H1 (cell line): ENCODE measurements around the gene L3MBTL4. TPM values are rescaled to one million over a fixed set of nuclear protein-coding genes. Genes with fewer than 3 reads are reported as not detected.

Experiments
- CTCF ChIA-PET: fragments of 300-600 bp; sonication (Branson Sonifier 250); formaldehyde crosslinking; loops from one replicate; lab custom pipeline; 2021; ENCODE audit not compliant: partially characterized antibody; lab: Charles Lee
- POLR2A ChIA-PET: fragments of 300-600 bp; sonication (Branson Sonifier 250); formaldehyde crosslinking; loops from one replicate; lab custom pipeline; 2021; ENCODE audit warnings: inconsistent platforms; ENCODE audit not compliant: partially characterized antibody; lab: Charles Lee
- DNase-seq, 2 experiments: peaks; one replicate each; pipeline versions ENCODE4 v3.0.0 to v3.0.0-alpha.2; 2010 to 2022; ENCODE audit warnings: low spot score in 2 of 2, low read depth in 1 of 2, mixed read lengths in 1 of 2
- FAIRE-seq: peaks from 2 replicates; lab custom pipeline; 2011; peaks lifted over from hg19 to GRCh38; lab: Jason Lieb, UNC
- H2AFZ ChIP-seq: 2 replicates; pipeline ENCODE4 v1.8.1; 2012; ENCODE audit warnings: low read length, inconsistent platforms
- H2AK5ac ChIP-seq: 2 replicates; pipeline ENCODE4 v1.6.1; 2013; ENCODE audit warnings: low read depth, low read length
- H2BK120ac ChIP-seq: replicated peaks from 2 replicates; pipeline ENCODE3; 2013; ENCODE audit warnings: low read depth, low read length, inconsistent platforms
- H2BK12ac ChIP-seq: 2 replicates; pipeline ENCODE4 v1.6.1; 2013; ENCODE audit warnings: low read depth, low read length
- H2BK15ac ChIP-seq: 2 replicates; pipeline ENCODE4 v1.6.1; 2013; ENCODE audit warnings: low read length
- H2BK20ac ChIP-seq: 2 replicates; pipeline ENCODE4 v1.6.1; 2013; ENCODE audit warnings: low read length
- H2BK5ac ChIP-seq: 2 replicates; pipeline ENCODE4 v1.6.1; 2013; ENCODE audit warnings: low read depth, low read length
- H3K14ac ChIP-seq: 2 replicates; pipeline ENCODE4 v1.6.1; 2013; ENCODE audit warnings: inconsistent platforms; ENCODE audit not compliant: insufficient read length
- H3K18ac ChIP-seq: 2 replicates; pipeline ENCODE4 v1.6.1; 2013; ENCODE audit warnings: low read length; ENCODE audit errors: extremely low read depth
- H3K23ac ChIP-seq: 2 replicates; pipeline ENCODE4 v1.6.1; 2013; ENCODE audit warnings: inconsistent platforms; ENCODE audit not compliant: insufficient read length
- H3K23me2 ChIP-seq: 2 replicates; pipeline ENCODE4 v1.6.1; 2013; ENCODE audit warnings: low read depth, low read length
- H3K27ac ChIP-seq: 2 replicates; pipeline ENCODE4 v1.6.1; 2011; ENCODE audit warnings: low read depth, low read length, inconsistent platforms
- H3K27me3 ChIP-seq, 4 experiments: replicated peaks in 1 of 4; 1 replicate in 1 of 4; 2 replicates in 3 of 4; pipeline versions ENCODE4 v1.6.1 to v1.8.1; 2011 to 2013; ENCODE audit warnings: low read length in 3 of 4, mild to moderate bottlenecking in 3 of 4, inconsistent platforms in 2 of 4, mixed read lengths in 2 of 4, moderate library complexity in 1 of 4; ENCODE audit not compliant: control insufficient read depth in 3 of 4, insufficient read depth in 3 of 4; ENCODE audit errors: extremely low read depth in 1 of 4
- H3K36me3 ChIP-seq, 4 experiments: 2 replicates each; pipeline versions ENCODE4 v1.6.1 to v1.8.1; 2011 to 2013; ENCODE audit warnings: mild to moderate bottlenecking in 4 of 4, low read length in 3 of 4, moderate library complexity in 2 of 4, control low read depth in 1 of 4, inconsistent platforms in 1 of 4; ENCODE audit not compliant: insufficient read depth in 4 of 4, control insufficient read depth in 2 of 4
- H3K4ac ChIP-seq: replicated peaks from 2 replicates; pipeline ENCODE3; 2013; ENCODE audit warnings: low read length, low read depth, mixed read lengths, inconsistent platforms; ENCODE audit not compliant: insufficient read length
- H3K4me1 ChIP-seq, 4 experiments: replicated peaks in 1 of 4; 1 replicate in 1 of 4; 2 replicates in 3 of 4; pipeline versions ENCODE4 v1.6.1 to v1.8.1; 2011 to 2013; ENCODE audit warnings: low read length in 3 of 4, inconsistent platforms in 2 of 4, mixed read lengths in 1 of 4; ENCODE audit not compliant: insufficient read depth in 4 of 4, control insufficient read depth in 3 of 4
- H3K4me2 ChIP-seq, 2 experiments: 2 replicates each; pipeline versions ENCODE4 v1.6.1 to v1.8.1; 2011 to 2013; ENCODE audit warnings: low read depth in 2 of 2, low read length in 2 of 2, control low read depth in 1 of 2, inconsistent platforms in 1 of 2, mild to moderate bottlenecking in 1 of 2; ENCODE audit not compliant: insufficient read depth in 1 of 2
- H3K4me3 ChIP-seq, 4 experiments: fragments of 200-600, 300-600 bp in 1 of 4; sonication (generic), shearing (Covaris generic), sonication (Bioruptor Twin) in 1 of 4; 2 replicates each; pipeline versions ENCODE4 v1.5.1 to v1.8.1; 2011 to 2016; ENCODE audit warnings: low read length in 4 of 4, low read depth in 3 of 4, control low read depth in 2 of 4, inconsistent platforms in 2 of 4, mild to moderate bottlenecking in 2 of 4, mixed read lengths in 1 of 4, moderate library complexity in 1 of 4; ENCODE audit not compliant: insufficient read depth in 2 of 4; ENCODE audit errors: extremely low read depth in 1 of 4
- H3K56ac ChIP-seq: replicated peaks from 2 replicates; pipeline ENCODE3; 2013; ENCODE audit warnings: low read depth, mild to moderate bottlenecking, mixed read lengths, low read length, inconsistent platforms; ENCODE audit not compliant: insufficient read length
- H3K79me1 ChIP-seq: 2 replicates; pipeline ENCODE4 v1.6.1; 2013; ENCODE audit warnings: low read depth, low read length, control low read depth
- H3K79me2 ChIP-seq, 2 experiments: 2 replicates each; pipeline versions ENCODE4 v1.6.1 to v1.8.1; 2012 to 2013; ENCODE audit warnings: low read length in 2 of 2, mild to moderate bottlenecking in 2 of 2, inconsistent platforms in 1 of 2; ENCODE audit not compliant: insufficient read depth in 2 of 2, control insufficient read depth in 1 of 2
- H3K9ac ChIP-seq, 4 experiments: replicated peaks in 1 of 4; 1 replicate in 1 of 4; 2 replicates in 3 of 4; pipeline versions ENCODE4 v1.6.1 to v1.8.1; 2011 to 2013; ENCODE audit warnings: low read depth in 3 of 4, low read length in 3 of 4, control low read depth in 2 of 4, mild to moderate bottlenecking in 2 of 4, moderate library complexity in 2 of 4, inconsistent platforms in 1 of 4; ENCODE audit errors: extremely low read depth in 1 of 4
- H3K9me3 ChIP-seq, 2 experiments: 2 replicates each; pipeline versions ENCODE4 v1.6.1 to v1.8.1; 2012 to 2013; ENCODE audit warnings: mild to moderate bottlenecking in 2 of 2, moderate library complexity in 2 of 2, control low read depth in 1 of 2, inconsistent platforms in 1 of 2, low read depth in 1 of 2, low read length in 1 of 2, mixed read lengths in 1 of 2; ENCODE audit not compliant: insufficient read depth in 2 of 2
- H4K20me1 ChIP-seq, 2 experiments: replicated peaks in 1 of 2; 2 replicates each; pipeline versions ENCODE3 to v1.8.1; 2011 to 2013; ENCODE audit warnings: inconsistent platforms in 2 of 2, low read length in 2 of 2, mild to moderate bottlenecking in 1 of 2; ENCODE audit not compliant: insufficient read depth in 2 of 2, control insufficient read depth in 1 of 2
- H4K5ac ChIP-seq: 2 replicates; pipeline ENCODE4 v1.6.1; 2013; ENCODE audit warnings: low read length, low read depth, mixed read lengths, inconsistent platforms; ENCODE audit not compliant: insufficient read length
- H4K8ac ChIP-seq: 2 replicates; pipeline ENCODE4 v1.8.0; 2013; ENCODE audit warnings: mild to moderate bottlenecking, moderate library complexity, low read length, inconsistent platforms; ENCODE audit not compliant: insufficient read depth; ENCODE audit errors: extremely low read depth
- H4K91ac ChIP-seq: replicated peaks from 2 replicates; pipeline ENCODE3; 2013; ENCODE audit warnings: low read length, mixed read lengths, inconsistent platforms; ENCODE audit not compliant: insufficient read length
- BRCA1 ChIP-seq: IDR thresholded peaks from 2 replicates; pipeline ENCODE4 v1.6.1; 2012; ENCODE audit warnings: low read depth, low read length, improper control_type of control experiment
- CBX5 ChIP-seq: fragments of 300-800, 300-1000 bp; sonication (generic); IDR thresholded peaks from 2 replicates; pipeline ENCODE4 v1.7.1; 2016; ENCODE audit warnings: antibody characterized with exemption, low read length, low read depth
- CHD1 ChIP-seq: IDR thresholded peaks from 2 replicates; pipeline ENCODE4 v1.6.1; 2012; ENCODE audit warnings: low read depth, low read length, improper control_type of control experiment
- E2F6 ChIP-seq: IDR thresholded peaks from 2 replicates; pipeline ENCODE4 v1.6.1; 2012; ENCODE audit warnings: inconsistent platforms
- GABPA ChIP-seq: IDR thresholded peaks from 2 replicates; pipeline ENCODE4 v1.6.1; 2011; ENCODE audit warnings: mild to moderate bottlenecking, low read length, moderate library complexity, borderline replicate concordance; ENCODE audit not compliant: insufficient read depth
- POLR2AphosphoS5 ChIP-seq: IDR thresholded peaks from 2 replicates; pipeline ENCODE4 v1.6.1; 2011; ENCODE audit warnings: low read depth, low read length
- POU5F1 ChIP-seq: IDR thresholded peaks from 2 replicates; pipeline ENCODE4 v1.6.1; 2011; ENCODE audit warnings: low read depth, mild to moderate bottlenecking, low read length, moderate library complexity
- RXRA ChIP-seq: IDR thresholded peaks from 2 replicates; pipeline ENCODE4 v1.6.1; 2011; ENCODE audit warnings: low read depth, mild to moderate bottlenecking, low read length, moderate library complexity; ENCODE audit not compliant: insufficient read depth
- SIN3A ChIP-seq, 2 experiments: IDR thresholded peaks in 1 of 2; conservative IDR thresholded peaks in 1 of 2; 2 replicates each; pipeline ENCODE4 v1.6.1; 2011 to 2012; ENCODE audit warnings: low read length in 2 of 2, improper control_type of control experiment in 1 of 2, low read depth in 1 of 2, mild to moderate bottlenecking in 1 of 2
- SIRT6 ChIP-seq: IDR thresholded peaks from one replicate; pipeline ENCODE4 v1.7.1; 2012; ENCODE audit warnings: low read length, inconsistent platforms
- SRF ChIP-seq: IDR thresholded peaks from 2 replicates; pipeline ENCODE4 v1.6.1; 2011; ENCODE audit warnings: mild to moderate bottlenecking, low read depth, low read length, moderate library complexity
- TBP ChIP-seq: IDR thresholded peaks from 2 replicates; pipeline ENCODE4 v1.6.1; 2011; ENCODE audit warnings: low read depth, low read length, improper control_type of control experiment
- WGBS, 2 experiments: shearing (Covaris generic) in 1 of 2; methylation state at CpG; one replicate each; pipeline versions ENCODE4 v1.1.6 to v1.1.7; 2013 to 2015; ENCODE audit warnings: low lambda C conversion rate in 2 of 2, mixed read lengths in 2 of 2, inconsistent platforms in 1 of 2, low coverage in 1 of 2, missing lambda C conversion rate in 1 of 2; ENCODE audit not compliant: insufficient replicate concordance in 2 of 2, insufficient coverage in 1 of 2, insufficient read length in 1 of 2; ENCODE audit errors: extremely low coverage in 1 of 2, missing lambda C conversion rate in 1 of 2; 5-methylcytosine and 5-hydroxymethylcytosine counted together
- polyA plus RNA-seq, 7 experiments: library from polyadenylated mRNA; depleted of rRNA in 3 of 7; stranded (reverse) in 5 of 7; unstranded in 2 of 7; fragments of >200 nt in 5 of 7; fragments of 200-250 nt in 2 of 7; gene quantifications; 1 replicate in 5 of 7; 2 replicates in 1 of 7; 4 replicates in 1 of 7; pipeline versions ENCODE4 v1.2.1 to v1.2.3, GENCODE V29; 2011 to 2013; ENCODE audit warnings: missing spikeins in 2 of 7, mixed read lengths in 2 of 7
- total RNA-seq: library from RNA; stranded (reverse); fragmentation: NEBNext Ultra II Directional; extraction: Animal tissue kit (Norgen Biotek cat#: 25700); gene quantifications from 2 replicates; pipeline ENCODE4 v1.2.1, GENCODE V29; 2021

The L3MBTL4 gene
- total and polyA plus RNA-seq, 2 of the 8 experiments (the other 6 are each of a cell fraction or from before 2014, with no cell fraction given) = 1.0 to 2.1 TPM

- peaks cover 0 to 11% (median 5%) of the 10 kb centered on the region in 4 experiments; a peak in 6 of 7 replicates for H3K4me1 ChIP-seq
- no peak overlapping the region; the same call in 1 of the 2 replicates for H4K8ac ChIP-seq
- peak overlapping the region; percentile 11; the same call in 1 of the 2 replicates for H2BK12ac ChIP-seq
These were observed 445.2 kb downstream of the L3MBTL4 start for GRCh38 chr18:5969355-5969988.

More at GRCh38 chr18:5969355-5969988, 445.2 kb downstream of the L3MBTL4 start:
- H3K4ac ChIP-seq = no peak overlapping the region
- no peak overlapping the region for H2AFZ ChIP-seq
- CTCF ChIA-PET = interaction anchor here (1.2 kb wide), 1 partner anchor 432 kb away, joined by 3 read pairs; no protein-coding TSS in a partner anchor
- H2BK5ac ChIP-seq = no peak overlapping the region
- DNase-seq = peak in 1 of 2 experiments; percentile 41
- H2AK5ac ChIP-seq = no peak overlapping the region
- H3K9ac ChIP-seq = no peak overlapping the region
- H3K9me3 ChIP-seq = no peaks in the 10 kb centered on the region
- no peak overlapping the region for H2BK120ac ChIP-seq
- no peak overlapping the region for H3K14ac ChIP-seq
- H3K36me3 ChIP-seq = no peaks in the 10 kb centered on the region
- no peak overlapping the region for H3K56ac ChIP-seq
- H4K20me1 ChIP-seq = no peaks in the 10 kb centered on the region
- WGBS, 2 experiments = 87% methylated on average over 16 of the region's 16 CpGs; no CpG with 5 or more reads in 1 of the 2 experiments
- H2BK15ac ChIP-seq = no peak overlapping the region
- no peak overlapping the region for H3K4me3 ChIP-seq
- POLR2A ChIA-PET = interaction anchor here (1.0 kb wide), 1 partner anchor 74 kb away, joined by 3 read pairs; the partner anchor contains the start of gene TMEM200C
- no peaks in the 10 kb centered on the region for H3K23me2 ChIP-seq
- peak overlapping the region; percentile 49; the same call in 1 of the 2 replicates for H2BK20ac ChIP-seq
- H3K23ac ChIP-seq = no peak overlapping the region
- H3K18ac ChIP-seq = no peak overlapping the region
- no peak overlapping the region for H4K5ac ChIP-seq
- H4K91ac ChIP-seq = no peak overlapping the region
- no peak for TF ChIP-seq BRCA1
- no peak for TF ChIP-seq SRF
- no peak for TF ChIP-seq SIRT6
- TF ChIP-seq CHD1 = no peak
- TF ChIP-seq CBX5 = no peak
- TF ChIP-seq E2F6 = no peak
- TF ChIP-seq POLR2AphosphoS5 = no peak
- no peak for TF ChIP-seq POU5F1
- no peak for TF ChIP-seq SIN3A (conservative IDR thresholded peaks at IDR 0.05 in 1 of 2, IDR thresholded peaks at IDR 0.05 in 1 of 2; ENCODE audit: low read depth in 1 of 2, low read length in 2 of 2)
- TF ChIP-seq RXRA = no peak
- TF ChIP-seq TBP = no peak
- no peak for TF ChIP-seq GABPA
- TF ChIP-seq, all 59 proteins: peak for 0
- Histone ChIP-seq H3K27me3 (no peaks in the 10 kb centered on the region), H3K4me2 (no peak overlapping the region), H3K79me2 (no peaks in the 10 kb centered on the region), H3K79me1 (no peaks in the 10 kb centered on the region), H3K27ac (no peak overlapping the region)
- no peak for FAIRE-seq
